WERI-Rb-1 (cell line): ENCODE data around the gene IL4R.
A peak's percentile ranks its signal among the peaks of the same experiment; 100 is the strongest.
"Not testable (repeated sequence)": the region's sequence is repeated elsewhere in the genome, so short reads cannot be mapped to it uniquely, and the experiment has no call there.

ENCODE experiments used
- DNase-seq: peaks from one replicate; pipeline ENCODE4 v3.0.0-alpha.2; 2020
- H3K27ac ChIP-seq: fragments of 250-450 bp; sonication (Bioruptor Pico); 2 replicates; pipeline ENCODE4 v1.5.1; 2020; ENCODE audit warnings: mild to moderate bottlenecking, moderate library complexity
- H3K27me3 ChIP-seq: fragments of 250-450 bp; sonication (Bioruptor Pico); 2 replicates; pipeline ENCODE4 v1.5.1; 2021; ENCODE audit warnings: mild to moderate bottlenecking, low read depth, moderate library complexity; ENCODE audit not compliant: insufficient read depth, severe bottlenecking
- H3K36me3 ChIP-seq: fragments of 250-450 bp; sonication (Bioruptor Pico); 2 replicates; pipeline ENCODE4 v1.5.1; 2020; ENCODE audit warnings: mild to moderate bottlenecking, moderate library complexity
- H3K4me3 ChIP-seq: 2 replicates; pipeline ENCODE4 v1.5.1; 2011; ENCODE audit warnings: low read depth, mild to moderate bottlenecking, control low read depth, low read length
- H3K9me3 ChIP-seq: fragments of 250-450 bp; sonication (Bioruptor Pico); 2 replicates; pipeline ENCODE4 v1.5.1; 2021; ENCODE audit warnings: mild to moderate bottlenecking, moderate library complexity; ENCODE audit not compliant: severe bottlenecking
- CTCF ChIP-seq: IDR thresholded peaks from 2 replicates; pipeline ENCODE4 v1.5.1; 2011; ENCODE audit warnings: low read depth, mild to moderate bottlenecking, control low read depth, inconsistent platforms, low read length

Gene IL4R

GRCh38 chr16:27326738-27327585 lies 13.2 kb downstream of the IL4R start:
- peaks cover 5% of the 10 kb centered on the region for H3K36me3 ChIP-seq
- peak overlapping the region; percentile 7 for H3K4me3 ChIP-seq
- DNase-seq = peak; percentile 99
- no peaks in the 10 kb centered on the region for H3K27me3 ChIP-seq
- no peaks in the 10 kb centered on the region for H3K9me3 ChIP-seq
- peak overlapping the region; percentile 93 for H3K27ac ChIP-seq
- 0 out of 2 replicates have a peak, but pooled peaks have one; percentile 6 for TF ChIP-seq CTCF

GRCh38 chr16:27327586-27327915 lies 13.8 kb downstream of the IL4R start:
- TF ChIP-seq CTCF = no peak
- peaks cover 9% of the 10 kb centered on the region for H3K36me3 ChIP-seq
- H3K9me3 ChIP-seq = no peaks in the 10 kb centered on the region
- DNase-seq = no peak
- peak overlapping the region; percentile 71 for H3K27ac ChIP-seq
- no peaks in the 10 kb centered on the region for H3K27me3 ChIP-seq
- peak overlapping the region; percentile 7; the same call in 1 of the 2 replicates for H3K4me3 ChIP-seq

- no peaks in the 10 kb centered on the region for H3K27me3 ChIP-seq
- TF ChIP-seq CTCF = no peak
- no peaks in the 10 kb centered on the region for H3K9me3 ChIP-seq
- DNase-seq = no peak
- peaks cover 9% of the 10 kb centered on the region for H3K36me3 ChIP-seq
- H3K4me3 ChIP-seq = no peak overlapping the region
- H3K27ac ChIP-seq = peak overlapping the region; percentile 18; the same call in 1 of the 2 replicates
Observed at GRCh38 chr16:27328937-27329336, 15.2 kb downstream of the IL4R start.

GRCh38 chr16:27329376-27330079 lies 15.8 kb downstream of the IL4R start:
- not testable (repeated sequence) for H3K27me3 ChIP-seq, H3K9me3 ChIP-seq, H3K4me3 ChIP-seq, DNase-seq
- Histone ChIP-seq H3K27ac (peak overlapping the region; percentile 18; the same call in 1 of the 2 replicates), H3K36me3 (peaks cover 15% of the 10 kb centered on the region)

- Histone ChIP-seq H3K9me3 (no peaks in the 10 kb centered on the region), H3K27ac (no peak overlapping the region), H3K27me3 (no peaks in the 10 kb centered on the region), H3K4me3 (no peak overlapping the region), H3K36me3 (peaks cover 20% of the 10 kb centered on the region)
- no peak for DNase-seq
- no peak for TF ChIP-seq CTCF
Observed at GRCh38 chr16:27330542-27330941, 16.8 kb downstream of the IL4R start.

GRCh38 chr16:27332105-27332504 lies 18.3 kb downstream of the IL4R start:
- Histone ChIP-seq H3K27ac (peak overlapping the region; percentile 78), H3K36me3 (peaks cover 20% of the 10 kb centered on the region), H3K9me3 (no peaks in the 10 kb centered on the region), H3K27me3 (no peaks in the 10 kb centered on the region), H3K4me3 (no peak overlapping the region)
- no peak for TF ChIP-seq CTCF
- no peak for DNase-seq
